COLO668 (cell line): Measurements from ENCODE around the gene SLC19A1.

Source experiments
- DNase-seq: peaks from one replicate; lab custom pipeline; 2025; ENCODE audit not compliant: unreplicated experiment; lab: John Stamatoyannopoulos, UW

SLC19A1 gene

GRCh38 chr21:45457161-45457831 lies 84.9 kb downstream of the SLC19A1 start:
- DNase-seq: no peak

DNA sequence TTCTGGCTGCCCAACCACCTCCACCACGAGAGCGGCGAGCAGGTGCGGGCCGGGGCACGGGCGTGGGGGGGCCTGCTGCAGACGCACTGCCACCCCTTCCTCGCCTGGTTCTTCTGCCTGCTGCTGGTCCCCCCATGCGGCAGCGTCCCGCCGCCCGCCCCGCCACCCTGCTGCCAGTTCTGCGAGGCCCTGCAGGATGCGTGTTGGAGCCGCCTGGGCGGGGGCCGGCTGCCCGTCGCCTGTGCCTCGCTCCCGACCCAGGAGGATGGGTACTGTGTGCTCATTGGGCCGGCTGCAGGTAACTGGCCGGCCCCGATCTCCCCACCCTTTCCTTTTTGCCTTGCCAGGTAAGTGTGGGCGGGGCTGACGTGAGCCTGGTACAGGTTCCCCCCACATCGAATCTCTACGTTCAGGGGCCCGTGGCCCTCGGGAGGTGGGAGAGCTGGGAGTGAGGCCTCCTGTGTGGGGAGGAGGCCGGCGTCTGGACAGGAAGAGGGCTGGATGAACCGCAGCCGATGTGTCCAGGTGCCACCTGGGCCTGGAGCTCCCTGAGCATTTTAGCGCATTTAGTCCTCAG lies 85.6 kb downstream of the SLC19A1 start:
- DNase-seq: no peak

DNA sequence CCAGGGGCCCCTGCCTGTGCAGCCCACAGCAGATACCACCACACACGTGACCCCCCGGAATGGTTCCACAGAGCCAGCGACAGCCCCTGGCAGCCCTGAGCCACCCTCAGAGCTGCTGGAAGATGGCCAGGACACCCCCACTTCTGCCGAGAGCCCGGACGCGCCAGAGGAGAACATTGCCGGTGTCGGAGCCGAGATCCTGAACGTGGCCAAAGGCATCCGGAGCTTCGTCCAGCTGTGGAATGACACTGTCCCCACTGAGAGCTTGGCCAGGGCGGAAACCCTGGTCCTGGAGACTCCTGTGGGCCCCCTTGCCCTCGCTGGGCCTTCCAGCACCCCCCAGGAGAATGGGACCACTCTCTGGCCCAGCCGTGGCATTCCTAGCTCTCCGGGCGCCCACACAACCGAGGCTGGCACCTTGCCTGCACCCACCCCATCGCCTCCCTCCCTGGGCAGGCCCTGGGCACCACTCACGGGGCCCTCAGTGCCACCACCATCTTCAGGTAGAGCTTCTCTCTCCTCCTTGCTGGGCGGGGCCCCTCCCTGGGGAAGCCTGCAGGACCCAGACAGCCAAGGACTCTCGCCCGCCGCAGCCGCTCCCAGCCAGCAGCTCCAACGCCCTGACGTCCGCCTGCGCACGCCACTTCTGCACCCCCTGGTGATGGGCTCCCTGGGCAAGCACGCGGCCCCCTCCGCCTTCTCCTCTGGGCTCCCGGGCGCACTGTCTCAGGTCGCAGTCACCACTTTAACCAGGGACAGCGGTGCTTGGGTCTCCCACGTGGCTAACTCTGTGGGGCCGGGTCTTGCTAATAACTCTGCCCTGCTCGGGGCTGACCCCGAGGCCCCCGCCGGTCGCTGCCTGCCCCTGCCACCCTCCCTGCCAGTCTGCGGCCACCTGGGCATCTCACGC lies 86.3 kb downstream of the SLC19A1 start:
- DNase-seq: no peak

GRCh38 chr21:45454926-45455673 lies 87.1 kb downstream of the SLC19A1 start:
- no peak for DNase-seq

DNA sequence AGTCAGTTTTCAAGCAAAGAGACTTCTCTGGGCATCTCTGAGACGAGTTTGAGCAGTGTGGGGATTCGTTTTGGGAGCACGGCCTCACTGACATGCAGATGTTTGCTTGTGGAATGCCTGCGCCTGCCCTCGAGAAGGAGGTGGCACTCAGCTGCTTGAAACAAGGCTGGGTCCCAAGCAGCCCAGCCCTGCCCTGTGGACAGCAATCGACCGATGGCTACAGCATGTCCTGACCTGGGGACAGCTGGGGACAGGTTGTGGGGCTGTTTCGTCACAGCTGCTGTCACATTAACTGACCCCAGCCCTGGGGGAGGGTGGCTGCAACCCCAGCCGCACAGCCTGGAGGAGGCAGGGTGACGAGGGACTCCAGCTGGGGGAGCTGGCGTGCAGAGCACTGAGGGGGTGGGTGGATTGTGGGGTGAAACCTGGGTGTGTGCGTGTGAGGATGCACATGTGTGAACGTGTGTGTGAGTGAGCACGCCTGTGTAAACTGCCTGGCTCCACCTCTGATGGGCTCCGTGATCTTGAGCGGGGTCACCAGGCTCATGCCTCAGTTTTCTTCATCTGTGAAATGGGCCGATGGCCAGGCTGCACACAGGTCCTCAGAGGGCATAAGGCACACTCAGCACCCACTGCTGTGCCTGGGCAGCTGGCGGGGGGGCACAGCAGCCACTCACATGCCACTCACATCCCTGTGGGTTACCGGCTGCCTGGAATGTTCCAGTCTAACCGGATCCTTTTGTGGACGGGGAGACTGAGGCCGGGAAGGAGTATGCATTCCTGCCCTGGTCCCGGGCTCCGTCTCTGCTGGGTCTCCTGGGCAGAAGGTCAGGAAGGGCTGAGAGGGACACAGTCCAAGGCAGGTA lies 87.9 kb downstream of the SLC19A1 start:
- DNase-seq: no peak

DNA sequence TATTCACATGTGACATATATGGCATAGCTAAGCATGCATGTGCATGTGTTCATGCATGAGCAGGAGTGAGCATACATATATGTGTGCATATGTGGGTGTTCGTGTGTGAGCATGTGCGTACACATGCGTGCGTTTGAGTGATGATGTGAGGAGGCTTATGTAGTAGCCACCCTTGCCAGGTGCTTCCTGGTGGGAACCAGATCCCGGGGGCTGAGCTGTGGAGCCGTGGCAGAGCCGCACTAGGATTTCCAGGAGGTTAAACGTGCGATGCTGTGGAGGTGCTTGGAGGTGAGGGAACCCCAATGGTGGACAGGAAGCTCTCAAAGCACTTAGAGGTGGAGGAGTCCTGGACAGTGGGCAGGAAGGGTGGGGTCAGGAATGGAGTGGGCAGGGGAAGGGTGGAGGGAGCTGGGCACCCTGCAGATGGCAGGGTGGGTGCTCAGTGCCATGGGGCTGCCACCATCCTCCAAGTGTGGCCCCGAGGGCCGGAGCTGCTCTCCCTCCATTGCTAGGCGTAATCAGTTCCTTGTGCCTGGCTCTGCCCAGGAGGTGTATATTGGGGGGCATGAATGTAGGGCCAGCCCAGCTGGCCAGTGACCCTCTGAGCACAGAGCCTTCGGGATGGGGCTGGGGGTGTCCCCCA lies 88.8 kb downstream of the SLC19A1 start:
- DNase-seq: no peak

GRCh38 chr21:45452696-45453307 lies 89.4 kb downstream of the SLC19A1 start:
- no peak for DNase-seq

- no peak for DNase-seq
Observed at GRCh38 chr21:45451771-45452182, 90.5 kb downstream of the SLC19A1 start.

GRCh38 chr21:45451091-45451740 lies 91.0 kb downstream of the SLC19A1 start:
- no peak for DNase-seq

DNA sequence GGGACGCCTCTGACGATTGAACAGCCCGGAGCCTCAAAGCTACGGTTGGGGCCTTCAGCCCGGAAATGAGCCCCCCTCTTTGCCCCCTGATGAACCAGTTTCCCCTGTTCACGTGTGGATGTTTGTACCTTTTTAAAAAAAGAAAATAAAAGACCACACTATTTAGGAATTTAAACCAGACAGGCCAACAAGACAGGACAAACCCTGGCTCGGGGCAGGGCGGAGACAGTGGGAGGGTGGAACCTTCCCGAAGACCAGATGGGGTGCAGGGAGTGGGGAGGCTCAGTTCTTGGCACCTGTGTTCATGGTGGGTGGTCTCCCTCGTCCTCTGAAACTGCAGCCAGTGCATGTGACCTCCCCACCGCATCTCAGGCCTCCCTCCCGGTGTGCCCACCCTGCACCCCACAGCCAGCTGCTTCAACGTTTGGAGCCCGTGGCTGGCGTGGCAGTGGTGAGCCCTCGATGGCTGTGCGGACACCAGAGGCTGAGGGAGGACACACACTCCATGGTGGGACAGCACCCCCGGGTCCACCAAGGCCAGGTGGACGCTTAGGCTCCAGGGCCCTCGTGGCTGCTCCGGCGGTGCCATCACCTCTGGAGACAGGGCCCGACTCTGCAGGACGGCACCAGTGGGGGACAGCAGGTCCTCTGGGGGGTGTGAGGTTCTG lies 91.7 kb downstream of the SLC19A1 start:
- no peak for DNase-seq

- DNase-seq: no peak
Observed at GRCh38 chr21:45449658-45450422, 92.4 kb downstream of the SLC19A1 start.

DNA sequence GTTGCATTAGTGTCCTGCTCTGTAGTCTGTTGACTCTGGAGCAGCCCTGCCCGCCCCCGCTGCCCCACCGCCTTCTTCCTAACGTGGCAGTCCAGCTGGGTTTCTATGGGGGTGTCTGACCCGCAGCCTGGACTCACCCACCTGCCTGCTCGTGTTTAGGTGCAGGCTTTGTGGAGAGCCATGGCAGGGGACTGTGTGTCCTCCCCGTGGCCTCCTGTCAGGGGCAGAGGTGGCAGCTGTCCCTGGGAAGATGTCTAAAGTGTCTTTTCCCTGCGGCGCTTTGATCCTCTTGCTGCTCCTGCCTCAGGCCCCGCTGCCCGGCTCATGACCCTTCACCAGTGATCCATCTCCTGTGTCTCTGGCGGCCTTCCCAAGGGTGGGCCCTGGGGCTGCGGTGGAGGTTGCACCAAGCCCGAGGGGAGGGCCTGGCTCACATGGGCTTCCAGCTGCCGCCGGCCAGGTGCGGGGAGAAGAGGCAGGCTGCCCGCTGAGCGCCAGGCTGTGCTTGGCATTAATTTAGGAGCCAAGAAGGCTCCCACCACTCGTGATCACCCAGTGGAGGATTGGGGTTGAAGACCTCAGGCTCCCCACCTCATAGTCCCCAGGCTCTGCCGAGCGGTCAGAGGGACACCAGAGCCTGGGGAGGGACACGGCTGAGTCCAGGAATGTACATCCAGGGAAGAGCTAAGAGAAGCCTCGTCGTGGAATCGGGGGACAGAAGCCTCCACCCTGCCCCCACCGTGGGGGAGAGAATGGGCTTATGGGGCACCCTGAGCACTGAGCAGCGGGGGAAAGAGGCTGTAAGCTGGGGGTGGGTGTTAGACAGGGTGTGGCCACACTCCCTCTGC lies 93.2 kb downstream of the SLC19A1 start:
- DNase-seq: peak; percentile 22

- no peak for DNase-seq
Observed at GRCh38 chr21:45448283-45448809, 93.9 kb downstream of the SLC19A1 start.
